Measurements from ENCODE around the gene JADE1.

JADE1 gene

GRCh38 chr4:128850252-128850651 lies 40.8 kb downstream of the JADE1 start:
- no peak for DNase-seq (ENCODE audit: low spot score)
- in situ Hi-C loops (cut with MboI; ENCODE audit: low sequenced_read_pairs, unreplicated experiment), result loop anchor here (25.0 kb wide), 1 partner anchor 663 kb away; no protein-coding TSS in a partner anchor
- no peak for TF ChIP-seq CTCF (IDR thresholded peaks at IDR 0.05; ENCODE audit: borderline replicate concordance, control extremely low read depth, extremely low read depth, insufficient read depth, missing control alignments)

- no peak for DNase-seq (ENCODE audit: low spot score)
- in situ Hi-C loops (cut with MboI; ENCODE audit: low sequenced_read_pairs, unreplicated experiment), result loop anchor here (25.0 kb wide), 1 partner anchor 666 kb away; no protein-coding TSS in a partner anchor
- no peak for TF ChIP-seq CTCF (IDR thresholded peaks at IDR 0.05; ENCODE audit: borderline replicate concordance, control extremely low read depth, extremely low read depth, insufficient read depth, missing control alignments)
Measured at GRCh38 chr4:128853741-128854140, 44.2 kb downstream of the JADE1 start.

GRCh38 chr4:128854433-128854832 lies 44.9 kb downstream of the JADE1 start:
- in situ Hi-C loops (cut with MboI; ENCODE audit: low sequenced_read_pairs, unreplicated experiment), result loop anchor here (25.0 kb wide), 1 partner anchor 667 kb away; no protein-coding TSS in a partner anchor
- peak; percentile 46 for DNase-seq (ENCODE audit: low spot score)
- no peak for TF ChIP-seq CTCF (IDR thresholded peaks at IDR 0.05; ENCODE audit: borderline replicate concordance, control extremely low read depth, extremely low read depth, insufficient read depth, missing control alignments)

- in situ Hi-C loops (cut with MboI; ENCODE audit: low sequenced_read_pairs, unreplicated experiment), result loop anchor here (25.0 kb wide), 1 partner anchor 668 kb away; no protein-coding TSS in a partner anchor
- TF ChIP-seq CTCF (IDR thresholded peaks at IDR 0.05; ENCODE audit: borderline replicate concordance, control extremely low read depth, extremely low read depth, insufficient read depth, missing control alignments), result no peak
Measured at GRCh38 chr4:128855621-128856020, 46.1 kb downstream of the JADE1 start.

GRCh38 chr4:128856246-128856645 lies 46.7 kb downstream of the JADE1 start:
- no peak for TF ChIP-seq CTCF (IDR thresholded peaks at IDR 0.05; ENCODE audit: borderline replicate concordance, control extremely low read depth, extremely low read depth, insufficient read depth, missing control alignments)
- in situ Hi-C loops (cut with MboI; ENCODE audit: low sequenced_read_pairs, unreplicated experiment), result loop anchor here (25.0 kb wide), 1 partner anchor 669 kb away; no protein-coding TSS in a partner anchor
- DNase-seq (ENCODE audit: low spot score), result no peak

More at GRCh38 chr4:128855621-128856020, 46.1 kb downstream of the JADE1 start:
- no peak for DNase-seq (ENCODE audit: low spot score)

GRCh38 chr4:128858879-128859671 lies 49.6 kb downstream of the JADE1 start:
- no peak for TF ChIP-seq CTCF (IDR thresholded peaks at IDR 0.05; ENCODE audit: borderline replicate concordance, control extremely low read depth, extremely low read depth, insufficient read depth, missing control alignments)
- DNase-seq (ENCODE audit: low spot score), result no peak
- in situ Hi-C loops (cut with MboI; ENCODE audit: low sequenced_read_pairs, unreplicated experiment), result loop anchor here (25.0 kb wide), 1 partner anchor 672 kb away; no protein-coding TSS in a partner anchor
